NOMO-1 treated with DMSO at 0.1 percent for 48 hours (cell line): ENCODE measurements around the gene ANAPC7.
"Not testable (repeated sequence)": the region's sequence is repeated elsewhere in the genome, so short reads cannot be mapped to it uniquely, and the experiment has no call there.

Experiments used
- DNase-seq: peaks from one replicate; lab custom pipeline; 2025; ENCODE audit not compliant: unreplicated experiment; lab: John Stamatoyannopoulos, UW

The ANAPC7 gene, protein sequence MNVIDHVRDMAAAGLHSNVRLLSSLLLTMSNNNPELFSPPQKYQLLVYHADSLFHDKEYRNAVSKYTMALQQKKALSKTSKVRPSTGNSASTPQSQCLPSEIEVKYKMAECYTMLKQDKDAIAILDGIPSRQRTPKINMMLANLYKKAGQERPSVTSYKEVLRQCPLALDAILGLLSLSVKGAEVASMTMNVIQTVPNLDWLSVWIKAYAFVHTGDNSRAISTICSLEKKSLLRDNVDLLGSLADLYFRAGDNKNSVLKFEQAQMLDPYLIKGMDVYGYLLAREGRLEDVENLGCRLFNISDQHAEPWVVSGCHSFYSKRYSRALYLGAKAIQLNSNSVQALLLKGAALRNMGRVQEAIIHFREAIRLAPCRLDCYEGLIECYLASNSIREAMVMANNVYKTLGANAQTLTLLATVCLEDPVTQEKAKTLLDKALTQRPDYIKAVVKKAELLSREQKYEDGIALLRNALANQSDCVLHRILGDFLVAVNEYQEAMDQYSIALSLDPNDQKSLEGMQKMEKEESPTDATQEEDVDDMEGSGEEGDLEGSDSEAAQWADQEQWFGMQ

DNA sequence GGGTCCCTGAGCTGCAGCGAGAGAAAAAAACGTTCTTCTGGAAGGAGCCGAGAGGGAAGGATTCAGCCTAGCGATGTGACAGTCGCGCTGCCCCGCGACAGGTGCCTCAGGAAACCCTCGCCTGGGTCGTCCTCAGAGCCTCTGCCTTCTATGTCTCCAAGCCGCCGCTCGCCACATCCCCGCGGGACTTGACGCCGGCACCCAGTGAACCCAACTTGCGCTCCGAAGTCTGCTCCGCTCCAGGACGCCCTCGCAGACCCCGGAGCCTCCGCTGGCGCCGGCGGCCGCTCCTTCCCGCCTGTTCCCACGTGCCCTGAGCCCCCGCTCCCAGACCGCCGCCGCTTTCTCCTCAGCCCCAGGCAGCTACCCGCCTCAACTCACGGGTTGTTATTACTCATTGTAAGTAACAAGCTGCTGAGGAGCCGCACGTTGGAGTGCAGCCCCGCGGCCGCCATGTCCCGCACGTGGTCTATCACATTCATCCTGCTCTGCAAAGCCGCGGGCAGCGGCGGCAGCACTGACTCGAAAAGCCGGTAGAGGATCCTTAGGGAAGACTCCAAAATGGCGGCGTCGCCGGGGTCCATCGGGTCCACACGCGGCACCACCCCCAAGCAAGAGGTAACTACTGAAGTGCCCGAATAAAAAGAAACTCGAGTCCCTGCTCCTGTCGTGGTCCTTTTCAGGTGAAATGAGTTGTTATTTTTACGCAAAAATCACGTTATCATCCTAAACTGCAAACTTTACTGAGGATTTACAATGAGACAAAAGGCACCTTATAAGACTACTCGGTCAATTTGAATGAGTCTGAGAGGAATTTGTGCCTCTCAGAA, at the start of gene ANAPC7:
Gene ANAPC7, minus strand, starts transcription at position 563 of the 830 bp plus-strand sequence. Its CDS starts 81 bp downstream, at position 482.
- peak; percentile 85 for DNase-seq

DNA sequence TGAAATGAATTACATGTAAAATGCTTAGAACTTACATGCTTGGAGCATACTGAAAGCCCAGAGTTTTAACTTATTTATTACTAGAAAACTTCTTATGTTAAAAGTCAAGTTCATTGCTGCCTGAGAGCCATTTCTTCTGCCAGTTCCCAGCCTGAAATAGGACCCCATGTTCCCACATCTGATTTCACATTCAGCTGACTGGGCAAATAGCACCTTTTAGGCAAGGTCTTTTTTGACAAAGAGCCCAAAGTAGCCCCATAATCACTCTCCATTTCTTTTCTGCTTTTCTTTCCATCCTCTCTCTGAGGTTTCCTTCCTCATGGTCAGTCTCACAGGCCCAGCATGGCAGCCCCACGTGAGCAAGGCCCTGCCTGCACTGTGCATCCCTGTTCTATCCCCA, 47.8 kb upstream of the ANAPC7 start:
- no peak for DNase-seq

DNA sequence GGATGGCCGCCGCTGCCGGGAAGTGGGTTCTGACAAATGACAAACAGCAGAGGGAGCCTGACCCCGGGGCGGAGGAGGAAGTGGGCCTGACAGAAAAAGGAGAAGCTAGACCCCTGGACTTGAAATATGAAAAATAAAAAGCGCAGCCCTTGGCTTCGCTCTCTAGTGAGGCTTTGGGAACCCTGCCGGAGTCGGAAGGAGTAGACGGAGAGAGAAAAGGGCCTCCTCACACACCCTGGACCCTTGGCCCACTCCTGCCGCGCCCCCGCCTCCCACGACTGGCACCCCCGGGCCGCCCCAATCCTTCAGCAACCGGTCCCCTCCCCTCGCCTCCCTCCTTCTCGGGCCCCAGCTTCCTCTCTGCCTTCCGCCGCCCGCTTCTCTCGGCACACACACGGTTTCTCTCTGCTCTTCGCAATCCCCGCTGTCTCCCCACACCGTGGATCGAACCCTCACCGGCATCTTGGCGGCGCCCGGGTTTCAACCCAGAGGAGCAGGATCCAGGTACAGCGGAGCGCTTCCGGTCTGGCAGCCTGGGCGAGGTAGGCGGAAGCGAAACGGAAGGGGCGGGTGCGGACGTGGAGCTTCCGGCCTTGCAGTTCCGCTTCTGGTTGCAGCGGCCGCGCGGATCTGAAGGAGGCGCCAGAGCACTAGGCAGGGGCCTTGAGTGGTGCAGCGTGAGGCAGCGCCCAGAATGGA, 46.4 kb upstream of the ANAPC7 start, which contains the start of gene ARPC3:
Gene ARPC3, minus strand, starts transcription at position 539 of the 699 bp plus-strand sequence. Its CDS starts 77 bp downstream, at position 462.
- DNase-seq, result peak; percentile 95

DNA sequence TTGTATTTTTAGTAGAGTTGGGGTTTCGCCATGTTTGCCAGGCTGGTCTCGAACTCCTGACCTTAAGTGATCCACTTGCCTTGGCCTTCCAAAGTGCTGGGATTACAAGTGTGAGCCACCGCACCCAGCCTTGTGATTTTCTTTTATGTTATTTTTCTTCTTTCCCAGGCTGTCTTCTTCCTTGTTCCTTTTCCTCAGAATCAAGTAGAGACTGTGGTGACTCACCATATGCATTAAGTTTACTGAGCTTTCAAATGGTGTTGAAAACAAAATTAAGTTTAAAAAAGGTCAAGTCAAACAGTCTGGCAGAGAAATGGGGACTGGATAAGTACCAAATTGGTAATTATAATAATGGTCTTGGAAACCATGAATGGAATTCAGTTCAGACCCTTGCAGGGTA, 40.9 kb upstream of the ANAPC7 start:
- no peak for DNase-seq

DNA sequence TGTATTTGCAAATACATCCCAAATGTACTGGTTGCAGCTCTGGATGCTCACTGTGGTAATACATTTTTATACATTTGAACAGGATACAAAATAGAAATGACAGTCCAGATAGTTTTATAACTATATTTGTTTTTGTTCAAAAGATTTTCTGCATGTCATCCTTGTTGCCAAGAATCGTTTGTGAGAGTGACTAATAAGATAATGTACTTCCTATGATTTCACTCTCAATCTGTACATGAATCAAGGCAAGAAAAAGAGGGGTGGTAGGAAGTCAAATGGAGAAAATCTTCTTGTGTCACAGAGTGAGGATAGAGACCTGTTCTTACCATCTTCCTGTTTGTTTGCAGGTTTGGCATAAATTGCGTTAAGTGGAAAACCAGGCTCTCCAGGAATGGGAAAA, 32.7 kb upstream of the ANAPC7 start:
- DNase-seq, result no peak

DNA sequence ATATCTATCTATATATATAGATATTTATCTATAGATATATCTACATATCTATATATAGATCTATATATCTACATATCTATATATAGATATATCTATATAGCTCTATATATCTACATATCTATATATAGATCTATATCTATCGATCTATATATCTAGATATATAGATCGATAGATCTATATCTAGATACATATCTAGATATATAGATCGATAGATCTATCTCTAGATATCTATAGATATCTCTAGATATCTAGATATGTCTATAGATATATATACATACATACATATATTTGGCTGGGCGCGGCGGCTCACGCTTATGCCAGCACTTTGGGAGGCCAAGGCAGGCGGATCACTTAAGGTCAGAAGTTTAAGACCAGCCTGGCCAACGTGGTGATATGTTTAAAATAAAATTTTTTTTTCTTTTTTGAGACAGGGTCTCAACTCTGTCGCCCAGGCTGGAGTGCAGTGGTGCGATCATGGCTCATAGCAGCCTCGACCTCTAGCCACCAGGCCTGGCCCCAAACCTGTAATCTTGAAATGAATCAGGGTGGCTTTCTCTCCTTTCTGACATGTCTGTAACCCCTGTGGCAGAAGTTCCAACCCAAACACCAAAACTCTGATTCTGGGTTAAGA, 28.6 kb upstream of the ANAPC7 start:
- no peak for DNase-seq

DNA sequence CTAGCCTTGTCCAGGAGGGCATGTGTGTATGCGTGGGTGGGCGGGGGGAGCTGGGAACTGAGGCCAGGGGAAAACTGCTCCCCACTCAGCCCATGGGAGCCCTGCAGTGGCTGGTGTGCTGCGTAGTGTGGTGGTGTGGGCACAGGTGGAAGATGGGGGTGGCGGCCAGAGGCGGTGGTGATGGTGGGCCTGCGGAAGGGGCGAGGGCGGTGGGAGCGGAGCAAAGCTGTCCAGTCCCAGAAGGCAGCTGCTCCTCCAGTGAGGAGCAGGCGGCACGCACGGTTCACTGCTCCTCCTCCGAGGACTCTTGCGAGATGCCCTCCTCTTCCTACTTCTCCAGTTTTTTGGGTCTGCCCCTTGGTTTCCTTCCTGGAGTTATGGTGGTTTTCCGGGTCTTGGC, 26.2 kb upstream of the ANAPC7 start:
- DNase-seq, result not testable (repeated sequence)

DNA sequence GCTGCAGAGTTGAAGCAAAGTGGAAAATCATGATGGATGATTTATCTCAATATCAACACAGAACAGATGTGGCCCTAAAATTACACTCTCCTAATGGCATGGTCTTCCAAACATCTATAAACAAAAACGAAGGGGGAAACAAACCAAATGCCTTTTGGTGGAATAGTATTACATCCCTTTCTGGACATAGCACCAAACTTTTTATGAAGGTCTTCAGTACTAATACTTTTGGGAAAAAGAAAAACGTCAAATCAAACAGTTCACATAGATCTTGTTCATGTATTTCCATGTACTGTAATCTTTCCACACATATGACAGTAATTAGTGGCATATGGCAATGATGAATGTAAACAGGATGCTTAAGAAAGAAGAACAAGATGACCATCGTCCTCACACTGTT, 22.9 kb upstream of the ANAPC7 start:
- peak; percentile 7 for DNase-seq

DNA sequence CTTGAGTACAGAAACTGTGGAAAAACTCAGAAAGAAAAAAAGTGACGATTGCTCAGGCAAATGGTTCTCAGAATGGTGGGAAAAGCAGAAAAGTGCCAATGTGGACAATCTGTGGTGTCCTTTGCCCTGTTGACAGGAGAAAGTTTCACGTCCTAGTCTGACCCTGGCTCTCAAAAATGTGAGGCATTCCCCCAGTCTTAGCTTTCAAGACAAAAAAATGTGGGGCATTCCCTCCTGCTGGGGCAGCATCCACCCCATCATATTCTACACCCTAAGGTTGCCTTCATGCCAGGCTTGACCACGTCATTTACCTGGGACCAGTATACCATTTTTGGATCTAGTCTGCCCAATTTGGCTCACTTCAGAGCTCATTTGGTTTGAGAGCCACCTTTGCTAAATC, 20.7 kb upstream of the ANAPC7 start:
- DNase-seq, result no peak

DNA sequence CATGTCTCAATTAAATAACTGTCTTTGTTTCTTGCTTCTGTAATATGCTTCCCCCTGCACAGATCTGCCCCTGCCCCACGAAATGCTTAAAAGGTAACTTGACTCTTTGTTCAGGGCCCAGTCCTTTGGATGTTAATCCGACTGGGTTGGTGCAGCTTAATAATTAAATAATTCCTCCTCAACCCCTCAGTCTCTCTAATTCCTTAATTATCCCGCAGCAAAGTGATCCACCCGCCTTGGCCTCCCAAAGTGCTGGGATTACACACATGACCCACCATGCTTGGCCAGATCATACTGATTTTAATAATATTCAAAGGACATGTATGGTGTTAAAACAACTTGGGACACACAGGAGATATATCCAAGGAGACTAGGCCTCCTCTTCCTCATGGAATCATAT, 18.2 kb upstream of the ANAPC7 start:
- DNase-seq, result no peak

DNA sequence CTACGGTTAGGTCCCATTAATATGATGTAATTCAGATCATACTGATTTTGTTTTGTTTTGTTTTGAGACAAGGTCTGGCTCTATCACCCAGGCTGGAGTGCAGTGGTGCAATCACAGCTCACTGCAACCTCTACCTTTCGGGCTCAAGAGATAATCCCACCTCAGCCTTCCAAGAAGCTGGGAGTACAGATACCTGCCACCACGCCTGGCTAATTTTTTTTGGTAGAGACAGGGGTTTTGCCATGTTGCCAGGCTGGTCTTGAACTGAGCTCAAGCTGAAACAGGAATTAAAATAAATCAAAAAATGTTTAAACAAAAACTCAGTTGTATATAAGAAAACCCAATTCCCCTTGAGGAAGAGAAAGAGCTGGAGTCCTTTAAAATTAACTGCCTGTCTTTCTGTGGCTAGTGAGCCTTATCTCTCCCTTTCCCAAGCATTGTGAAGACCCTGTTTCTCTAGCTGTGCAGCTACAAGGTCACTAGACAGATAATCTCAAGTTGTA, 17.7 kb upstream of the ANAPC7 start:
- no peak for DNase-seq

DNA sequence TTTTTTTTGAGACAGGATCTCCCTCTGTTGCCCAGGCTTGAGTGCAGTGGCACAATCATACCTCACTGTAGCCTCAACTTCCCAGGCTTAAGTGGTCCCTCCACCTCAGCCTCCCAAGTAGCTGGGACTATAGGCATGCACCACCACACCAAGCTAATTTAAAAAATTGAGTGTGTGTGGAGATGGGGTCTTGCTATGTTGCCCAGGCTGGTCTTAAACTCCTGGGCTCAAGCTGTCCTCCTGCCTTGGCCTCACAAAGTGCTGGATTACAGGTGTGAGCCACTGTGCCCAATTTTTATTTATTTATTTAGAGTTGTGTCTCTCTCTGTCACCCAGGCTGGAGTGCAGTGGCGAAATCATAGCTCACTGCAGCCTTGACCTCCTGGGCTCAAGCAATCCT, 17.1 kb upstream of the ANAPC7 start:
- not testable (repeated sequence) for DNase-seq

DNA sequence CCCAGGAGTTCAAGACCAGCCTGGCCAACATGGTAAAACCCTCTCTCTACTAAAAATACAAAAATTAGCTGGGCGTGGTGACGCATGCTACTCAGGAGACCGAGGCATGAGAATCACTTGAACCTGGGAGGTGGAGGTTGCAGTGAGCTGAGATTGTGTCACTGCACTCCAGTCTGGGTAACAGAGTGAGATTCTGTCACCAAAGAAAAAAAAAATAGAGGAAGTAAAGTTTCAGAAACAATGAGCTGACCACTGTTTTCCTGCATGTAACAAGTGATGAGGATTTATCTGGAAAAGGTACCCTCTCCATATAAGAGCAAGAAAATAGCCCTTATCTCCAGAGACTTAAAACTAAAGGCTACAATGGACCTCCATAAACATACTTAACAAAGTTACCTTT, 13.6 kb upstream of the ANAPC7 start:
- peak; percentile 76 for DNase-seq

DNA sequence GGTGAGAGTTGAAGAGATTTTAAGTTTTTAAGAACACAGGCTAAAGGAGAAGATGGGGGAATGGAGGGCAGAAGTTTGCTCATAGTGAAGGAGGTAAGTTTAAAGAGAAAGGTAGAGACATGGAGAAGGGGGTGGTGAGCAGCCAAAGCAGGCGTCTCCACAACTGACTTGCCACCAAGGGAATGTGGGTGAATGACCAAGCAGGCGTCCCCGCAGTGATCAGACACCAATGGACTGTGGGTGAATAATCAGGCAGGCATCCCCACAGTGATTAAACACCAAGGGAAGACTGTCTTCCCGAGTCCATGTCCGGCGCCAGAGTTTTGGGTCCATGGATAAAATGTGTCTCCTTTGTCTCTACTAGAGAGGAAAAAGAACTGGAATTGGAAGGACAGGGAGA, 6.6 kb upstream of the ANAPC7 start:
- DNase-seq, result not testable (repeated sequence)

DNA sequence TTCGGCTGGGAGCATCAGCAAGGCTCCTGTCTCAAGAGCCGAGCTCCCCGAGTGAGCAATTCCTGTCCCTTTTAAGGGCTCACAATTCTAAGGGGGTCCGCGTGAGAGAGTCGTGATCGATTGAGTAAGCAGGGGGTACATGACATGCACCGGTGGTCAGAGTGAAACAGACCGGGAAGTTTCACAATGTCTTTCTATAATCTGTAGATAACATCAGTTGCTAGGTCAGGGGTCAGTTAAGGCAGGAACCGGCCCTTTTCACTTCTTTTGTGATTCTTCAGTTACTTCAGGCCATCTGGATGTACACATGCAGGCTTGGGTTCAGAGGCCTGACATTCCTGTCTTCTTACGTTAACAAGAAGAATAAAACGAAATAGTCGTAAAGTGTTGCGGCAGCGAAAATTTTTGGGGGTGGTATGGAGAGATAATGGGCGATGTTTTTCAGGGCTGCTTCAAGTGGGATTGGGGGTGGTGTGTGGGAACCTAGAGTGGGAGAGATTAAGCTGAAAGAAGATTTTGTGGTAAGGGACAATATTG, 1.7 kb upstream of the ANAPC7 start:
- not testable (repeated sequence) for DNase-seq

DNA sequence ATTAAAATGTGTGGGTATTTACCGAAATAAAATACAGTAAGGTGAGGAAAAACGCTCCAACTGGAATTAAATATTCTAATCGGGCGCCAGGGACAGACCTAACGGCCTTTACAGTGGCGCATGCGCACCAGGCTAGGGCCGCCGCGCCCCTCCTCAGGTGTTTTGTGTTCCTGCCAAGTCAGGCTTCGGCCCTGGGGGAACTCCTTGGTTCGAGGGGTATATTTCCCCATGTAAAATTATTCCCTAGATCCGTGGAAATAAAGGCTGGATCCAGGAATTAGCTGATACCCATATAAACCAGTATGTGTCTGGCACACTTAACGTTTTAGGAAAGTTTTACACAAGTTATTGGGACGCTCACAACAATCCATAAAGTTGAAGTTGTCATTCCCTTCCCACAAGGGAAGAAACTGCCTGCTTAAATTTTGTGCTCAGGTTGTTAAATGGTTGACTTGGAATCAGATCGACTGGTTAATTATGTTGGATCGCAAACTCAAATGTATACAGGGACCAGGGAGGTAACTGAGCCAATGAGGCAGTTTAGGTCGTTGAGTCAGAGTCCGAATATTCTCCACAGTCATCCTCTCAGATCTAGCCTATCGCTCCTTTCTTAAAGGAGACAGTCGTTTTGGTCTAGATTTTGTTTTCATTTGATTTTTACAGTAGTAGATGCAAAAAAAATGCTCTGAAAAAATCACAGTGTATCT, 621 bp upstream of the ANAPC7 start:
- DNase-seq, result peak; percentile 59

DNA sequence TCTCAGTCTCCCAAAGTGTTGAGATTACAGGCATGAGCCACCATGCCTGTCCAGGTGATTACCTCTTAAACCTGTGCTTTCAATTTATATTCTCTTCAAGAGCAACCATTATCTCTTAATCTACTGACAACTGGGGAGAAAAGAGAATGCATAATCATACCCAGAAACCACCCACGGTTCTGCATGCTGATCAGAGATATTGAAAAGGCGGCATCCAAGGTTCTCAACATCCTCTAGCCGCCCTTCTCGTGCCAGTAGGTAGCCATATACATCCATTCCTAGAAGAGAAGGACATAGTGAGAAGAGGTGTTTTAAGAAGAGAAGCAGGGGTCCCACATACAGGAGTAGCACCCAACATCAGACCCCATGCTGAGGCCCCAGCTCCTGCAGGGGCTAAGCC, 20.8 kb downstream of the ANAPC7 start:
- DNase-seq, result no peak

DNA sequence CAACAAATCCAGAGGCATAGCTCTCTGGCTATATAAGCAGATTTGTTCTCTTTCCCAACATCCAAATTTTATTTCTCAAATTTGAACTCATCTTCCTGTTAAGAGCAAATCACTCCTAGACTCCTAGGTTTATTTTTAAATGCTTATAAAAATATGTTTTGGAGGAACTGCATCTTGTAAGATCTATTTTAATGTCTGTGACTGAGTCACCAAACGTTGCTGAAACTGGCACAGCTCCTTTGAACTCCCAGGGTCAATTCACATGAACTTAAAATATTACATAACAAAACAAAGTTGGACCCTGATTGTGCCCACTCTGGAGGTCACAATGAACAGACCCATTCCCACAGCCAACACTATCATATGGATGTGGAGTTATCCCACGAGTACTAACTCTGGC, 23.9 kb downstream of the ANAPC7 start:
- no peak for DNase-seq

DNA sequence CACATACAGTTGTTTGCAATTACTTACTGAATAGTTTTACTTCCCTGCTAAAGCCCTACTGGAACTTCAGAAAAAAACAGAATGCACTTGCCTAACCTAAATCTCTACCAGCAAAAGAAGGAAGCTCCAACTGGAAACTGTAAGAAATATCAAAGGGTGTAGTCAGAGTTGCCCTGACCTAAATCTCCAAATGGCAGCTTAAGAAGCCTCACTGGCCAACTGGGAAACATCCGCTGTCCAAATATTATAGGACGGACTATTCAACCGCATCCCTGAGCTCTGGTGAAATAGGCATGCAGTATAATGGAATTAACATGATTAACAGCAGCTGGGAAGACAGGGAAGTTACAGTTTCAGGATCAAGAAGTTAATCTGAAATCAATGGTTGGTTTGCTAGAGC, 24.3 kb downstream of the ANAPC7 start:
- DNase-seq, result no peak
